DOHH2 (cell line): ENCODE measurements around the gene RIC1.

Source experiments
- CTCF ChIP-seq: fragments of 200-600 bp; sonication (generic); IDR thresholded peaks from one replicate; pipeline ENCODE4 v1.5.1; 2014; ENCODE audit warnings: antibody characterized with exemption, mild to moderate bottlenecking, low read depth, low read length; ENCODE audit not compliant: poor library complexity, severe bottlenecking
- EZH2phosphoT487 ChIP-seq: fragments of 200-600 bp; sonication (generic); IDR thresholded peaks from 2 replicates; pipeline ENCODE4 v1.6.1; 2017; ENCODE audit warnings: borderline replicate concordance, mild to moderate bottlenecking, antibody characterized with exemption, low read length, moderate library complexity, mixed read lengths

- TF ChIP-seq EZH2phosphoT487 = no peak
- no peak for TF ChIP-seq CTCF
These were observed 10.9 kb downstream of the RIC1 start for GRCh38 chr9:5639816-5640215.
